ENCODE measurements around the gene PRTG.

DNA sequence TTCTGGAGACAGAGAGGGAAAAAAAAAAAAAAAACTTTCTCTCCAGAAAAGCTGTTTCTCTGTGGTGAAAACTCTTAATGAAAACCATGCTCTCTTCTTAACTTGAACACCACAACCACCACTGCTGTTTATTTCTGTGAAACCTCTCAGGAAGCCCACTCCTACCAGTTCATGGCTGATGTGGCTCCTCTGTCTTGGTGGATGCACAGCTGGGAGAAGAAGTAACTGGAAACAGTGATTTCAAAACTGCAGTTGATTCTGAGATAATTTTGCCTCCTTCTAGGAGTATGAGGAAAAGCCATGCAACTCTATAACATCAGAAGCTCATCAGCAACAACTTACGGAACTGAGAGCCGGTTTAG lies 114.6 kb downstream of the PRTG start:
- TF ChIP-seq, protein P1, sequence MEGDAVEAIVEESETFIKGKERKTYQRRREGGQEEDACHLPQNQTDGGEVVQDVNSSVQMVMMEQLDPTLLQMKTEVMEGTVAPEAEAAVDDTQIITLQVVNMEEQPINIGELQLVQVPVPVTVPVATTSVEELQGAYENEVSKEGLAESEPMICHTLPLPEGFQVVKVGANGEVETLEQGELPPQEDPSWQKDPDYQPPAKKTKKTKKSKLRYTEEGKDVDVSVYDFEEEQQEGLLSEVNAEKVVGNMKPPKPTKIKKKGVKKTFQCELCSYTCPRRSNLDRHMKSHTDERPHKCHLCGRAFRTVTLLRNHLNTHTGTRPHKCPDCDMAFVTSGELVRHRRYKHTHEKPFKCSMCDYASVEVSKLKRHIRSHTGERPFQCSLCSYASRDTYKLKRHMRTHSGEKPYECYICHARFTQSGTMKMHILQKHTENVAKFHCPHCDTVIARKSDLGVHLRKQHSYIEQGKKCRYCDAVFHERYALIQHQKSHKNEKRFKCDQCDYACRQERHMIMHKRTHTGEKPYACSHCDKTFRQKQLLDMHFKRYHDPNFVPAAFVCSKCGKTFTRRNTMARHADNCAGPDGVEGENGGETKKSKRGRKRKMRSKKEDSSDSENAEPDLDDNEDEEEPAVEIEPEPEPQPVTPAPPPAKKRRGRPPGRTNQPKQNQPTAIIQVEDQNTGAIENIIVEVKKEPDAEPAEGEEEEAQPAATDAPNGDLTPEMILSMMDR (conservative IDR thresholded peaks at IDR 0.05; ENCODE audit: low read length) = no peak
- TF ChIP-seq EZH2phosphoT487 (IDR thresholded peaks at IDR 0.05; ENCODE audit: borderline replicate concordance, low read depth, low read length) = no peak

All from OCI-LY7 (cell line).